Measurements from ENCODE around the gene ACTR10.
"Not testable (repeated sequence)": the region's sequence is repeated elsewhere in the genome, so short reads cannot be mapped to it uniquely, and the experiment has no call there.

Gene ACTR10

DNA sequence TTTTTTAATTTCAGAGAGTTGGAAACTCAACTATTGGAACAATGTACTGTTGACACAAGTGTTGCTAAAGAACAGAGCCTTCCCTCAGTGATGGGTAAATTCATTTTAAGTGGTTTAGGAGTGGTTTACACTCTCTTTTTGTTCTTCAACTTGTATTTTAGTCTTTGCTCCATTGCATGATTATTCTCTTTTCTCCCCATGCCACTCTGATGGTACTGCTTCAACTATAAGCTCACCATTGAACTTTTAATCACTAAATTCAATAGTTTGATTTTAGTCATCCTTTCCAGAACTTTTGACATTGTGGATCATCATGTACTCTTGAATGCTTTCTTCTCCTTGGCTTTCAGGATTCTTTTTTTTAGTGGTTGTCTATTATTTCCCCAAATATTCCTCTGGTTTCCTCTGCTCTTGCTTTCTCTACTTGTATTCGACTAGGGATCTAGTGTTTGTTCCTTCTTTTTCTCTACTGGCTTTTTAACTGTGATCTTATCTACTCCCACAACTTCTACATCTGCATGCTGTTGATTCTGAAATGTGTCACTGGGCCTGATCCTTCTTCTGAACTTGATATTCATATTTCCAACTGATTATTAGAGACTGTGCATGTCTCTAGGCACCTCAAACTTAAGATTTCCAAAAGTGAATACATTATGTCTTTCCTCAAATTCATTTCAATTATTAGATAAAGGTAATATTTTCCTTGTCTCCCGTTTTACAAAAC is 15.4 kb downstream of the ACTR10 start:
- no peak for DNase-seq (ENCODE audit: low read depth in 4 of 4, low spot score in 1 of 4)

DNA sequence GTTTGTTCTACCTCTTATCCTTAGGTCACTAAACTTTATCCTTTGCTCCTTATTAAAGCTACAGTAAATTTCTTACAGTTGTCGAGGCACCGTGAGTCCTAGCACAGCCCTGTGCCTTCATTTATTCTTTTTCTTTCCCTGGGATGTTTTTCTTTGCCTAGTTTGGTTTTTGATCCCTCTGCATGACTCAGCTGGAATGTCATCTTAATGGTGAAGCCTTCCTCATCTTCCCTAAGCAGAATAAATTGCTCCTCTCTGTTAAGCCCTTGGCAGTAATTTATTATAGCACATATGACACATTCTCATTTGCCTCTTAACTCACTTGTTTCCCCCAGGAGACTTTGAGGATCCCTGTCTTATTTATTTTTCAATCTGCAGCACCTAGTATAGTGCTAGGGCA is 16.6 kb downstream of the ACTR10 start:
- DNase-seq (ENCODE audit: low read depth in 4 of 4, low spot score in 1 of 4) = no peak

DNA sequence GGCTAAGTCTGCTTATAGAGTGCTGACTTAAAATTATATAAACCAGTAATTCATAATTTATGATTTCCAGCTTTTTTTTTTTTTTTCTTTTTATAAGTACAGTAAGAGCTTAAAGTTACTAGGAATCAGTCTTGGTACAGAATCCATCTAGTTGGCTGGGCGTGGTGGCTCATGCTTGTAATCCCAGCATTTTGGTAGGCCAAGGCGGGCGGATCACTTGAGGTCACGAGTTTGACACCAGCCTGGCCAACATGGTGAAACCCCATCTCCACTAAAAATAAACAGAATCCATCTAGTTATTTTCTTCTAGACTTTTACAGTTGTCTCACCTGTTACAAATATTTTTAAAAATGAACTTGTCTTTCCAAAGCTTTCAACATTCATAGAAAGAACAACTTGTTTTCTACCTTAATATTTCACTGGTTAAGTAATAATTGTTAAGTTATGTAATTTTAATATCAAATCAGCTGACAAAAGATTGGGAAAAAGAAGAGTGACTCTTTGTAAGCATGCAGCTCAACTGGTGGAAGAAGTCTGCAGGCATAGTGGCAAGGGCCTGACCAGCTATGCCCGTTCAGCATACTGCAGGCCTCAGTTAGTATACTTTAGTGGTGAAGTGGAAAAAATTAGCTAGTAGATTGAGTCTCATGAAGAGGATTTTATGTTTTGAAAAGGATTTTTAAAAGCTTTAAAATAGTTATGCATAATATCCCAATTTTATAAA is 27.3 kb downstream of the ACTR10 start:
- DNase-seq (ENCODE audit: low read depth in 4 of 4, low spot score in 1 of 4) = no peak

DNA sequence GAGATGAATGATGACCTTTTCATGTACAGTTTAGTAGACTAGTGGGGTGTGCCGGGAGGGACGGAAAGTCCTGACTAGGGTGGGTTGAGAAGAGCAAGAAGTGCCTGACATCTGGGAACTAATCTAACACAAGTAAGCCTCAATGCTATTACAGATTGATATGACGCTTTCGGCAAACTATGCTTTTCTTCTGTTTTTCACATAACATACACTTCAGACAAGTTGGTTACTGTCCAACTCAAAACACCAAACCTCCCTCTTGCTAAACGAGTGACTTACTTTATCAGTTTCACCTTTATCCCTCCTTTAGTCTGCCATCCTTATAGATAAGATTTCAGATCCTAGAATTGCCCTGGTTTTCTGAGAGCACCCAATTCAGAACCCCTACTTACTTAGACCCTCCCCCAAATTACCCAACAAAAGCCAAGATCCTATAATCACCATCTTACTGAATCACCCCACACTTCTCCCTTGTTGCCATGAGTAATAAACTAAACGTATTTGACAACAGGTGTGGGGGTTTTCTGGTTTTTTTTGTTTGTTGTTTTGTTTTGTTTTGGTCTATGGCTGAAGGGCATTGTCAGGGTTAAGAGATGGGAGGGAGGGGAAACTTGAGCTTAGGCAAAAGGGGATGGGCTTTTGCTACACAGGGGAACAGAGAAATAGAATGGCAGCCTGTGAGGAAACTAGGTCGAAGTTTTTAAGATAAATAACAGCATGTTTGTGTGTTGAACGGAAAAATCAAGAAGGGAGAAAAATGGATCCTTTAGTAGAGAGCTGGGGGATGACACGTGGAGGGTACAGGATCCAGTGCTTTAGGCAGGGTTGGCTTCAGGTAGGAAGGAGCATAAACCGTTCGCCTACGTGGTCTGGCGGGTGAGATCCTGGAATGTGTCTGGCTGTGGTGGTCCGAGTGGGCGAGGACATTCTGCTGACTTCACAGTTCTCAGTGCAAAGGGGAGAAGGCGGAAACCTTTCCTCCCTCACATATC is 38.6 kb downstream of the ACTR10 start:
- DNase-seq (ENCODE audit: low read depth in 4 of 4, low spot score in 1 of 4) = no peak

DNA sequence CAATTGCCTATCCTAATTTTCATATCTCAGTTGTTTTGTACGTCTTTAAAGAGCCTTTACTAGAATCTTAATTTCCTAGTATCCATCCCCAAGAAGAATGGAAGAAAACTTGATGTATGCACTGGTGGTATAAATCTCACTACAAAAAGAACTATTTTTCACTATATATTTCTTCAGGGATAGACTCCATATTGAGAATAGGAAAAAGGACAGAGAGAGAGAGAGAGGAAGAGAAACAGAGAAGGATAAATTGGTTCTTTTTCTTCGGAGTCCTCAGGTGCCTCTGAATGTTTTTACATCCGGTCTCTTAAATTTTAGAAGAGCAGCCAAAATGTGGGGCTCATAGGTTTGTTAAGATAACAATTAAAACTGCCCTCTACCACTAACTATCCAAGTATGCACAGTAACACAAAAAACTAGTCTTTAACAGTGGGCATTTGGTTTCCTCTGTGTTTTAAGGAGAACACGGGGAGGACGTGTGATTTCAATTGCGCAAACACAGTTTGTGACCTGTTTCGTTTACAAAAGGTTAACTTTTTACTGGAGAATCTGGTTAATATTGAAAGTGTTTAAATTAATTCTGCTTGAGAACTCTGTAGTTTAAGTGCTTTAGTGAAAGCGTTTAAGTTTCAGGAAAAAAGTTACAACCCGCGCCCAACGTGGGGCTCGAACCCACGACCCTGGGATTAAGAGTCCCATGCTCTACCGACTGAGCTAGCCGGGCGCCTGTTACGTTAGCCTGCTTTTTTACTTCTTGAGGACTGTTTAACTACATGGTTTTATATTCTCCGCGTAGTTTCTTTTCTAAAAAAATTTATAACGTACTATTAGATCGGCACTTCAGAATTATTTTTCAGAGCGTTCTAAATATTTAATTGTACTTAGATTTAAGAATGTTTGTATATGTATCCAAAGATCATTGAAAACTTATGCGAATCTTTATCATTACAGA is 39.6 kb downstream of the ACTR10 start:
- DNase-seq (ENCODE audit: low read depth in 4 of 4, low spot score in 1 of 4) = peak; percentile 66 to 86 (median 70)

DNA sequence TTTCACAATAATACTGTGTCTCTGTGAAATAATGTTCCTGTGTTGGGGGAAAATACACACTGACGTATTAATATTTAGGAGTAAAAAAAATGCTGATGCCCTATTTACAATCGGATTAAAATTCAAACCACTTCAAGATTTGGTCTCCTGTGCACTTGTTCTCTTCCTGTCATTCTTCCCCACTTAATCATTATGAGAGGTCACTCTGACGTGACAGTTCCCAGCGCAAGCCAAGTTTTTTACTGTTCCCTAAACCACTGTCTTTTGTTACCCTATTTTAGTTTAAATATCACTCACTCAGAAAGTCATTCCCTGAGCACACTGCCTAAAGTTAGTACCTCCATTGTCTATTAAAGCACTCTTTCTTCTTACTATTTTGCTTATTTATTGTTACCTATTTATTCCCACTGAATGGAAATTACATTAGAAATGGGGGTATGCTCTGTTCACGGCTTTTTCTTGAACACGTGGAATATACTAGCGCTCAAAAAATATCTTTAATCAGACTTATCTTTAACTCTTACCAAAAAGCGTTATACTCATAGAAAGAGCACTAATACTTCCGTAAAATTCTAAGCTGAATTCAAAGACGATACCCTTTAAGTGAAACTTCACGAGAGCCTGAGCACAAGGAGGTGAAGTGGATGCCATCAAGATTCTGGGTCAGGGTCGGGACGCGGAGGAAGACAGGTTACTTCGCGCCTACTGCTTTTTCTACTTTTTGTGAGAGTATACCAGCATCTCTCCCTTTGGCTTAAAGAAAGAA is 44.0 kb downstream of the ACTR10 start:
- no peak for DNase-seq (ENCODE audit: low read depth in 4 of 4, low spot score in 1 of 4)

DNA sequence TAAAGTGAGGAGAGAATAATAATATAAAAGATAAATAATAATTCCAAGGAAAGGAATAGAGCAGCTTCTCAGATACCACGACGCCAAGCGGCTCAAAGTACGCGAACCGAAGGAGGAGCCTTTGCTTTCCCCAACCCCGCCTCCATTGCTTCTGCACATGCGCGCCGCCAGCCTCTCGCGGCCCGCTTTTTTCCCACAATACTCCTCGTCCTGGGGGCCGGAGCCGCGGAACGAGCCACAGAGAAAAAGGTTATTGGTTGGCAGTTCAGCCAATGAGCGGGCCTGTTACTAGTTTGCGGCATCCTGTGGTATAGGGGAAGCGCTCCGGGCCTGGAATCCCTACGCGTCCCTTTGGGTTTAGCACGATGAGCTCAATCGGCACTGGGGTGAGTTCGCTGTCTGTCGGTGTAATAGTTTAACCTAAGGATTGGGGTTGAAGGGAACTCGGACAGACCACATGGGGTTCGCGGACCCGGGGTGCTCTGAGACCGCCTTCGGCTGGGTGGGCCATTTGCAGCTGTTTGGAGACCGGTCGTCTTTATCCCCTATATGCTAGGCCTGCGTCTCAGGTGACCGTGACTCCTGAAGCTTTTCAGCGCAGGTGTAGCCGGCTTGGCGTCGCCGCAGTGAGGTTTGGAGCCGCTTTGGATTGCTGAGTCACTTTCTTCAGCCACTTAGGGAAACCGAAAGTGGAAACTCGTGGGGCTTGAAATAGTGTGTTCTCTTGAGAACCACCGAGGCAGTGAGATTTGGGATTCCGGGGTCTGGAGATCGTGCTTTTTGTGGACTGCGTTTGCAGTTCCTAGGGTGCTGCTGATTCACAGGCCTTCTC is 44.8 kb downstream of the ACTR10 start, which contains the start of gene PSMA3:
PSMA3 (plus strand) TSS at position 288 of the 832 bp plus-strand sequence; CDS start at position 366, 78 bp downstream.
- DNase-seq (ENCODE audit: low read depth in 4 of 4, low spot score in 1 of 4) = peak; percentile 90 to 96 (median 94)

DNA sequence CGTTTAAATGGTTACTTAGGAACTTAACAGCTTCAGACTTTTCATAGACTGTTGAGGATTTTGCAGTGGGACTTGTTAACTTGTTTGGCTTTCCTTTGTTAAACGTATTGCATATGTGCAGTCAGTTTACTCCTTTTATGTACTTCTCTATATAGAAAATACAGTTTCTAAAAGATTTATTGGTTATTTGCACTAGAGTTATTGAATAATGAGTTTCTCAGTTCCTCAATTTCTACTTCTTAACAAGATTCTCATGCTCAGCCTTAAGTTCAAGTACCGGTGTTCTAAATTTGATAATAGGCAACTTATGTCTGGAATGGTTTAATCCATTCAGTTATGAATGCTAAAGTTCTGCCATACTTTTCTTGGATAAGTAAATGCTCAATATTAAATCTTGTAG is 45.6 kb downstream of the ACTR10 start:
- DNase-seq (ENCODE audit: low read depth in 4 of 4, low spot score in 1 of 4) = no peak

DNA sequence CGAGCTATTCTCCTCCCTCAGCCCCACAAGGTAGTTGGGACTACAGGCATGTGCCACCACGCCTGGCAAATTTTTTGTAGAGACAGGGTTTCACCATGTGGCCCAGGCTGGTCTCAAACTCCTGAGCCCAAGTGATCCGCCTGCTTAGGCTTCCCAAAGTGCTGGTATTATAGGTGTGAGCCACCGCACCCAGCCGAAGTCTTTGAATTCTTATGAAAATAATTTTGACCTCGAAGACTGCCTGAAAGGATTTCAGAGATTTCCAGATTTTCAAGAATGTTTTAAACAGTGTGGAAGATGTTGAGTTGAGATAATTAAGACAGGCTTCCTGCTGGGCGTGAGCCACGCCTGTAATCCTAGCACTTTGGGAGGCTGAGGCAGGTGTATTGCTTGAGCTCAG is 49.7 kb downstream of the ACTR10 start:
- no peak for DNase-seq (ENCODE audit: low read depth in 4 of 4, low spot score in 1 of 4)

DNA sequence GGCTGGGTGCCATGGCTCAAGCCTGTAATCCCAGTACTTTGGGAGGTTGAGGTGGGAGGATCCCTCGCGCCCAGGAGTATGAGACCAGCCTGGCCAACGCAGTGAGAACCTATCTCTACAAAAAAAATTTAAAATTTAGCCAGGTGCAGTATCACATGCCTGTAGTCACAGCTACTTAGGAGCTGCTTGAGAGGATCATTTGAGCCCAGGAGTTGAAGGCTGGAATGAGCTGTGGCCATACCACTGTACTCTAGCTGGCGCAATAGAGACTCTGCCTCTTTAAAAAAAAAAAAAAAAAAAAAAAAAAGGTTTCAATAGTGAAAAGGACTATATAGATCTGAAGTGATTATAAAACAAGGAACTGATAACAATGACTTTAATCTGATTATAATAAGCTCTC is 58.2 kb downstream of the ACTR10 start:
- DNase-seq (ENCODE audit: low read depth in 4 of 4, low spot score in 1 of 4) = no peak

DNA sequence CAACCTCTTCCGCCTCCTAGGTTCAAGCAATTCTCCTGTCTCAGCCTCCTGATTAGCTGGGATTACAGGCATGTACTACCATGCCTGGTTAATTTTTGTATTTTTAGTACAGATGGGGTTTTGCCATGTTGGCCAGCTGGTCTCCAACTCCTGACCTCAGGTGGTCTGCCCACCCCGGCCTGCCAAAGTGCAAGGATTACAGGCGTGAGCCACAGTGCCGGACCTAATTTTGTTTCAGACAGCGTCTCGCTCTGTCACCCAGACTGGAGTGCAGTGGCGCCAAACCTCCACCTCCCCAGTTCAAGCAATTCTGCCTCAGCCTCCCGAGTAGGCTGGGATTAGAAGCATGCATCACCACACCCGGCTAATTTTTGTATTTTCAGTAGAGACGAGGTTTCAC is 62.1 kb downstream of the ACTR10 start:
- not testable (repeated sequence) for DNase-seq (ENCODE audit: low read depth in 4 of 4, low spot score in 1 of 4)

DNA sequence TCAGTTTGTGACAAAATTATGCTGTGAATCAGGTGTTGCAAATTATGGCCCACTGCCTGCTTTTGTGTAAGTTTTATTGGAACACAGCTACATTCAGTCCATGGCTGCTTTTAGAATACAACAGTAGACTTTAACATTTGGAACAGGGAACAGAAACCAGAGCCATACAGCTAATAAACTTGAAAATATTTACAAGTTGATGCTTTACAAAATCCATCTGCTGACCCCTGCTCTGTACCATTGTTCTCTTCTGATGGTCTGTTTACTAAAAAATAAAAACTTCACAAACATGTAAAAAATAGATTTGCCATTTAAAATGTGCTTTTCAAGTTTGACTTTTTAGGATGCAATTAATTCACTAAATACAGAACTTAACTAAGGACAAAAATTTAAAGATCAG is 65.5 kb downstream of the ACTR10 start:
- DNase-seq (ENCODE audit: low read depth in 4 of 4, low spot score in 1 of 4) = no peak

DNA sequence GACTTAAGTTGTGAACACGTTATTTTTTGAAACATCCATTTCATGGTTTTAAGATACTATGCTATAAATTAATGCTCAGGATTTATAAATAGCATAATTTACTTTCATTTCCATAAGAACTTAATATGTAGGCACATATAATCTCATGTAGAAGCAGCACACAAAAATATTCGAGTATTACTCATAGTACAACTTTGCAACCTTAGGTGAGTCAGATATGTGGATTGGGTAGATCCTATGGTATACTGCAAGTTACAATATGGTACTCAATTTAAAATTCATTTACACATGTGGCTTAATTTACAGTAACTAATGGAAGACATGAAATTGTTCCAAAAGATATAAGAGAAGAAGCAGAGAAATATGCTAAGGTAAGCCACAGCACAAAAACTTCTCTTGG is 70.7 kb downstream of the ACTR10 start:
- DNase-seq (ENCODE audit: low read depth in 4 of 4, low spot score in 1 of 4) = no peak

DNA sequence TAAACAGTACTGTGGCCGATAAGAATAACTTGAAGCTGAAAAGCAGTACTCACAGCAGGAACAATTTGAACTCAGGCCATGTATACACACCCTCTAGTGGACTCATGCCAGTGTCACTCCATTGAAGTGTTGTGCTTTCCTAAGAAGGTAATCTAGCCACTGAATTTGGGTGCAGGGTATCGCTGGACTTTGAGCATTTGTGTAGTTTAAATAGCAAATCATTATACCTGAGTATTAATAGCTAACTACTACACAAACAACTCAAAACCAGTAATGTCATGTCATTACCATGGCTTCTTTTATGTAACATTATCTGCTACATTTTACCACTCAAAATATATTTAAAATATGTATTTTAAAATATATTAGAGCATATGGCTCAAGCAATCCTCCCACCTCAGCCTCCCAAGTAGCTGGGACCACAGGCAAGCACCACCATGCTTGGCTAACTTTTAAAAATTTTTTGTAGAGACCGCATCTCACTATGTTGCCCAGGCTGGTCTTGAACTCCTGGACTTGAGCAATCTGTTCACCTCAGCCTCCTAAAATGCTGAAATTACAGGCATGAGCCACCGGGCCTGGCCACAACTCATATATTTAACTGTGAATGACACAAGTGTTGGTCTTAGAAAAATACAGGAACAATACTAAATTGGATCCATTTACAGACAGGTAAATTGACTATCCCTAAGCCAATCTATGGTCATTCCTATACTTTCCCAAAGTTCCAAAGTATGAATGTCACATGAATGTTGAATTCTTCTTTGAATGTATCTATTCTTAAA is 72.8 kb downstream of the ACTR10 start:
- DNase-seq (ENCODE audit: low read depth in 4 of 4, low spot score in 1 of 4) = no peak

DNA sequence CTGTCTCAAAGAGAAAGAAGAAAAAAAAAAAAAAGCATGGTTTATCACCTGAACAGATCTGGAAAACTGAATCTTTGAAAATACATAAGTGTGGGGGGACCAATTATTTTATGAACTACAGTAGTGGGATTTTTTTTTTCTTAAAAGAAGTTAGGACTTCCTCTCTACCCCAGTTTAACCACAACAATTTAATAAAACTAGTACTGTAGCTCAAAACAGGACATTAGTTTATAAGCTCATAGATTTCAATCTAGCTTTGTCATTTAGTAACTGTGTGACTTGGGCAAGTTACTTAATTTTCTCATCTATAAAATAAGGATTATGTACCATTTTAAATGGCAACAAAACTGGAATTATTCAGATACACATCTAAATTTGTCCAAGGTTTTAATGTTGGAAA is 74.9 kb downstream of the ACTR10 start:
- DNase-seq (ENCODE audit: low read depth in 4 of 4, low spot score in 1 of 4) = no peak

DNA sequence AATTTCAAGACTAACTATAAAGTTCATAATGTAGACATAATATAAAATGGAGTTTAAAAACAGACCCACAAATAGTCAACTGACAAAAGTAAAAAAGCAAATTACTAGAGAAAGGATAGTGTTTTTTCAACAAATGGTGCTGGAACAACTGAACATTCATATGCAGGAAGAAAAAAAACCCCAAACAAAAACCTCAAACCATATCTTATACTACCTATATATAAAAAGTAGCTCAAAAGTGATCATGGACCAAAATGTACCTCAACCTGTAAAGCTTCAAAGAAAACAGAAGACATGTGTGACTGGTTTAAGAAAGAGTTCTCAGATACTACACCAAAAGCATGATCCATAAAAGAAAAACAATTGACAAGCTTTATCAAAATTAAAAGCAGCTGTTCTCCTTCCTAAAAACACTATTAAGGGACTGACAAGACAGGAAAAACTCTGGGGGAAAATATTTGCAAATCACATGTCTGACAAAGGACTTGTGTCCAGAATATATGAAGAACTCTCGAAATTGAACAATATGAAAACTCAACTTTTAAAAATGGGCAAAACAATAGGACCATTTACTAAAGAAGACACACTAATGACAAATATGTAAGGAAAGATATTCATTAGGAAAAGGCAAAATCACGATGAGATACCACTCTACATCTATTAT is 75.7 kb downstream of the ACTR10 start:
- DNase-seq (ENCODE audit: low read depth in 4 of 4, low spot score in 1 of 4) = no peak

DNA sequence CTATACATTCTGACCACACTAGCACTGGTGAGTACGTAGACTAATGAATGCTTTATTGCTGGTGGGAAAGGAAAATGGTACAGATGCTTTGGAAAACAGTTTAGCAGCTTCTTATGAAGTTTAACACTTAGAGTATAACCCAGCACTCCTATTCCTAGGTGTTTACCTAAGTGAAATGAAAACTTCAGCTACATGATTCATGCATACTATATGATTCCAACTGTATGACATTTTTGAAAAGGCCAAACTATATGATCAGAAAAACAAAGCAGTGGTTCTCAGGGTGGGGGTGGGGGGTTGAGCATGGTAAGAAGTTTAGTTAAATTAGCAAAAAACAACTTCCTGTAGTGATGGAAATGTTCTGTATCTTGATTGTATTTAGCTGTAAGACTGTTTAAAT is 76.3 kb downstream of the ACTR10 start:
- no peak for DNase-seq (ENCODE audit: low read depth in 4 of 4, low spot score in 1 of 4)
